ENCODE data around the gene ADD1. TPM values are rescaled to one million over a fixed set of nuclear protein-coding genes. Genes with fewer than 3 reads are reported as not detected.
A peak's percentile ranks its signal among the peaks of the same experiment; 100 is the strongest.

Gene ADD1
- total RNA-seq, 2 donors from 2014 or later: 216 to 239 TPM

DNA sequence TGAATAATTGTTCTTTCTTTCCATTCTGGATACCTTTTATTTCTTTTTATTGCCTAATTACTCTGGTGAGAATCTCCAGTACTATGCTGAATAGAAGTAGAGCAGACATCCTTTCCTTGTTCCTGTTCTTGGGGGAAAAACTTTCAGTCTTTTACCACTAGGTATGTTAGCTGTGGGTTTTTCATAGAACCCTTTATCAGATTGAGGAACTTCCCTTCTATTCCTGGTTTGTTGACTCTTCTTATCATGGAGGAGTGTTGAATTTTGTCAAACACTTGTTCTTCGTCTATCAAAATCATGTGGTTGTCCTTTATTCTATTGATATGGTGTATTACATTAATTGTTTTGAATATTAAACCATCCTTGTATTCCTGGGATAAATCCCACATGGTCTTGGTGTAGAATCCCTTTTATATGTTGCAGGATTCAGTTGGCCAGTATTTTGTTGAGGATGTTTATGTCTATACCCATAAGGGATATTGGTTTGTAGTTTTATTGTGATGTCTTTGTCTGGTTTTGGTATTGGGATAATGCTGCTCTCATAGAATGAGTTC lies 27.2 kb upstream of the ADD1 start:
- H3K27ac Mint-ChIP-seq: peak overlapping the region; percentile 7 to 78

DNA sequence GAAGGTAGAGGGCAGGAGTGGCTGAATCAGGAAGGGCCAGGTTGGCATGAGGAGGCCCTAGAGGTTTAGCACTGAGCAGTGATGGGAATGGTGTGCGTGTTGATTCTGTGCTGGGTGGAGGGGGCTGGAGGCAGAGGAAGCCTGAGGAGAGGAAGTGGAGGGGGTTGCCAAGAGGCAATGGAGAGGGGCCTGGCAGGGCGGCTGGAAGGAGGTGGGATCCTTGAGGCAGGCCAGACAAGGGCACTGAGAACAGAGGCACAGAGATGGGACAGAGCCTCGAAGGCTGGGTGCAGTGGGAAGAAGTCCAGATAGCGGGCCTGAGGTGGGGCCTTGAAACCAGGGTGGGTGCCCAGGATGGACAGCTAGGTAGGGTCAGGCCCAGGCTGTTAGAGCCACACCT lies 26.5 kb upstream of the ADD1 start:
- Mint-ChIP-seq H3K9me3 (no peaks in the 10 kb centered on the region), H3K36me3 (peaks cover 14 to 54% of the 10 kb centered on the region in 2 donors), H3K27ac (peak overlapping the region; percentile 7 to 78)
- DNase-seq (ENCODE audit: low spot score in 2 of 2): no peak
- no peak for ATAC-seq

More for the DNA sequence above, 27.2 kb upstream of the ADD1 start:
- no peaks in the 10 kb centered on the region for H3K9me3 Mint-ChIP-seq
- no peak for ATAC-seq
- peaks cover 19 to 58% of the 10 kb centered on the region in 2 donors for H3K36me3 Mint-ChIP-seq
- no peak for DNase-seq (ENCODE audit: low spot score in 2 of 2)

DNA sequence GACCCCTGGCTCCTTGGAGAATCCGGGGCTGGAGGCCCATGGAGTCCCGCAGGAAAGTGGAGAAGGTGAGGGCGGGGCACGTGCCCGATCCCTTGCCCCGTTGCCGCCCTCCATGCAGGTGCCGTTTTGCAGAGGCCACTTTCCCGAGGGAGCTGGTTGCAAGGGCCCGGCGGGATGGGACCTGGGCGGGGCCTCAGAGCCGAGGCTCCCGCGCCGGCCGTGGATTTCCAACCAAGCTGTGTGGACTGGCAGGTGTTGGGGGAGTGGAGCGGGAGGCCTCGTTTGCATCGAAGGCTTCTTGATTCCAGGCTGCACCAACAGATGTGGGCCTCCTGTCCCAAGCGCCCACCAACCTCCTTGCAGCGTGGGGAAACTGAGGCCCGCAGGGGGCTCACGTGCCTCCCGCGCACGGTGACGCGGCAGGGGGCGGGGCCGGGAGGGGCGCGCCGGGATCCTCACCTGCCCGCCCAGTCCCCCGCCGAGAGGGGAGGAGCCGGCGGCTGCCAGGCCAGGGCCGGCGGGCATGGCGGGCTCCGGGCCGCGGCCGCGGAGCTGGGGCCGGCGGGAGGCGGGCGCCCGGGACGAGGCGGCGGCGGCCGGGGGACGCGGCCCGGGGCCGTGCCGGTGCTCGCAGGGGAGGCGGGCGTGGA lies 25.8 kb upstream of the ADD1 start:
- no peaks in the 10 kb centered on the region for H3K9me3 Mint-ChIP-seq
- DNase-seq (ENCODE audit: low spot score in 2 of 2): no peak
- ATAC-seq: peak; percentile 59 to 71
- peaks cover 9 to 51% of the 10 kb centered on the region in 2 donors for H3K36me3 Mint-ChIP-seq
- H3K27ac Mint-ChIP-seq: peak overlapping the region; percentile 7 to 78

DNA sequence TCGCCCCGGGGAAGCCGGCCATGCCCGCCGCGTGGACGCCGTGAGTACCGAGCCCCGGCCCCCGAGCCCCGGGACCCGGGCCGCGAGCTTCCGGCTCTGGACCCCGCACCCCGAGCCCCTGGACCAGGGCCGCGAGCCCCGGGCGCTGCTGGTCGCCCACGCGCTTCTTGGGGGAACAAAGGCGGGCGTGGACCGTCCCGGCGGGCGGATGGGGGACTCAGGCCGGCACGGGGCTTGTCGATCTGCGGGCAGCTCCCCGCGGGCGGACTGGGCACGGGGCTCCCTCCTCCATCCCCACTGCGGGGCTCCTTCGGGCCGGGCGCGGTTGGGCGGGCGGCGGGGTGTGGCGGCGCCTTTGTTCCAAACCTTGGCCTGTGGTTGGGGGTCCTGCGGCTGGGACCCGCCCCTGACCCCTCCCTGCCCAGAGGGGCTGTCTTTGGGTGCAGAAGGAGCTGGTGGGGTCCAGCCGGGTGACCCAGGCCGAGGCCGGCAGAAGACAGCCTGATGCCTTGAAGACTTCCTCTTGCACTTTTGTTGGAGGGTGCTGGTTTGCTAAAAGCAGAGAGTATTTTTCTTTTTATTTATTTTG lies 25.2 kb upstream of the ADD1 start:
- Mint-ChIP-seq H3K27ac (peak overlapping the region in 1 of 2 donors; percentile 69), H3K36me3 (peaks cover 3 to 47% of the 10 kb centered on the region in 2 donors), H3K9me3 (no peaks in the 10 kb centered on the region)
- DNase-seq (ENCODE audit: low spot score in 2 of 2): no peak
- peak; percentile 7 to 27 for ATAC-seq

DNA sequence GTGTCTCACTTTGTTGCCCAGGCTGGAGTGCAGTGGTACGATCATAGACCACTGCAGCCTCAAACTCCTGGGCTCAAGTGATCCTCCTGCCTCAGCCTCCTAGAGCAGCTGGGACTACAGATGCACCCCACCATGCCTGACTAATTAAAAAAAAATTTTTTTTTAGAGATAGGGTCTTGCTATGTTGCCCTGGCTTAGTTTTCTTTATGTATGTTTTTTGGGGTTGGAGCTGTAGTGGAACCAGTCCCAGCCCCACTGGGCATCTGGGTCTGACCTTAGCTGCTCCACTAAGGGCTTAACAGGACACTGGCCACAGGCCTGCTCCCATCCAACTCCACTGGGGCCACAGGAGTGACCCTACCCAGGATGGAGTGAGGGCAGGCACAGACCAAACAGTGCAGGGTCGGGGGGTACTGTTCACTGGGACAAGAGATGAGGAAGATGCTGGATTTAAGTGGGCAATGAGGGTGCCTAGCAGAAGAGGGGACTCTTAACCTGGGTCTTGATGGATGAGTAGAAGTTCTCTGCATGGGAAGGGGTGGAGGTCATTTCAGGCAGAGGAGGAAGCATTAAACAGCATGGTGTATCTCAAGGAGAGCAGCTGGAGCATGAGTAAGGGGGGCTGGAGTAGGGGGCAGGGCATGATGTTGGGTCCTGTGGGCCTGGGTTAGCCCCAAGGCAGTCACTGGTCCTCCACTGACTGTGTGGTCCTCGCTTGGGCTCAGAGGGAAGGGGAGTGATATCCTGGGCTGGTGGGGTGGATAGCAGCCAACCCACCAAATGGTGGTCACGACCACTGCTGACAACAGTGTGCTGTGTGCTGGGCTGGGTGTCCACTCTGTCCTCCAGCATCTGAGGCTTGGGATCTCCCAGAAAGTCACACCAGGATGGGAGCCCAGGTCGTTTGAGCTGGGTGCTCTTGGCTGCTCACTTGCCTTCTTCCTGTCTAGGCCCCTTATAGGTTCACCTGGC lies 24.1 kb upstream of the ADD1 start:
- peak overlapping the region in 1 of 2 donors; percentile 69 for H3K27ac Mint-ChIP-seq
- H3K36me3 Mint-ChIP-seq: peaks cover 0 to 42% of the 10 kb centered on the region in 2 donors
- H3K9me3 Mint-ChIP-seq: no peaks in the 10 kb centered on the region
- DNase-seq (ENCODE audit: low spot score in 2 of 2) (no peak), ATAC-seq (no peak)

DNA sequence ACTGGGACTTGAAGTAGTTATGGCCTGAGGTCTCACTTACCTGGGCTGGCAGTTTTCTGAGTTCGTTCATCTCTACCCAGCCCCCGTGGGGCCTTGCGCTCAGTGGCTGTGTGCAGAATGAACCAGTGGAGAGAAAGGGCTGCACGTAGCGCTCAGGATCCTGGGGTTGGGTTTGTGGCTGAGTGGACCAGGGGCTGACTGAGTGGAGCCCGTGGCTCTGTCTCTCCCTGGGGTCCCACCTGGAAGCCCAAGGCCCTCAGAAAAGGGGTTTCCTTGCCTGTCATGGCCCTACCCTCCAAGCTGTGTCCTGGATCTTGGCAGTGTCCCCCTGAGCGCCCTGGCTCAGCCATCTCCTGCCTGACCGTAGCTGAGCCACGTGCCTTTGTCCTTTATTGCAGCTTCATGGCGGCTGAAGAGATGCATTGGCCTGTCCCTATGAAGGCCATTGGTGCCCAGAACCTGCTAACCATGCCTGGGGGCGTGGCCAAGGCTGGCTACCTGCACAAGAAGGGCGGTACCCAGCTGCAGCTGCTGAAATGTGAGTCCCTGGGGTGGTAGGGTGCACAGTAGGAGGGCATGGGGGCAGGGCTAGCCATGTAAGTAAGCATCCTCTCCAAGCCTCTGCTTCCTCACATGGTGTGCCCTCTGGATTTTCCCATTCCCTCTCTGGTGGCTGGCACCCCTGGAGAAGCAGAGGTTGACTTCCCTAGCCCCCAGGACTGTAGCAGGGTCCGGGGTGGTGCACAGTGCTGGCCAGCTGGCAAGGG lies 23.2 kb upstream of the ADD1 start:
- H3K9me3 Mint-ChIP-seq: no peaks in the 10 kb centered on the region
- no peak for ATAC-seq
- H3K27ac Mint-ChIP-seq: no peak overlapping the region
- no peak for DNase-seq (ENCODE audit: low spot score in 2 of 2)
- peaks cover 2 to 43% of the 10 kb centered on the region in 2 donors for H3K36me3 Mint-ChIP-seq

DNA sequence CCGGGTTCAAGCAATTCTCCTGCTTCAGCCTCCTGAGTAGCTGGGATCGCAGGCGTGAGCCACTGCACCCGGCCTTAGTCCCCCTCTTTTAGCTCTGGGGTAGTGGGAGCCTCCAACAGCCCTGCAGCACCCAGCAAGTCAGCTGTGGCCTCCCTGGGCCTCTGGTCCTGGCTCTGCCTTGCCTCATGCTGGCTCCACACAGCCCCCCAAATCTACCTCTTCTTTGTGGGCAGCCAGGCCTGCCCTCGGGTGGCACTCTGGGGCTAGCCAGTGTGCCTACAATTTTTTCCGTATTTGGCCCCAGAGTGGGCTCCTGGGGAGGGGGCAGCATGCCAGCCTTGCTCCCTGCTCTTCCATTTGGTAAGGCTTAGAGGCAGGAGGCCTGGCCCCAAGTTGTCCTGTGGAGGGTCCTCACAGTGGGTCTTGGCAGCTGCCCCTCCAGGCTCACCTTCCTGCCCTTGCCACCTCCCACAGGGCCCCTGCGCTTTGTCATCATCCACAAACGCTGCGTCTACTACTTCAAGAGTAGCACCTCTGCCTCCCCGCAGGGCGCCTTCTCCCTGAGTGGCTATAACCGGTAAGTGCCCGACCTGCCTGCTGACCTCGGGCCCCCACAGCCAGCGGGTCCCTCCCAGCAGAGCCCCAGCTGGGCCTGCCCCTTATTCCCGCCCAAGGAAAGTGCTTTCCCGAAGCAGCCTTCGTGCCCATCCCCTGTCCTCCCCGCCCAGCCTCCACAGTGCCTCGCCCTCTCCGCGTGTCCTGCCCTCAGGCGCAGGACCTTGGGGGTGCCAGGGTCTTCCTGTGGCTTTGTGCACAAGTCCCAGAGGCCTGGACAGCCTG lies 21.0 kb upstream of the ADD1 start:
- DNase-seq (ENCODE audit: low spot score in 2 of 2): no peak
- H3K9me3 Mint-ChIP-seq: peaks cover 0 to 5% of the 10 kb centered on the region in 2 donors
- H3K36me3 Mint-ChIP-seq: peaks cover 18 to 37% of the 10 kb centered on the region in 2 donors
- ATAC-seq: no peak
- no peak overlapping the region for H3K27ac Mint-ChIP-seq

DNA sequence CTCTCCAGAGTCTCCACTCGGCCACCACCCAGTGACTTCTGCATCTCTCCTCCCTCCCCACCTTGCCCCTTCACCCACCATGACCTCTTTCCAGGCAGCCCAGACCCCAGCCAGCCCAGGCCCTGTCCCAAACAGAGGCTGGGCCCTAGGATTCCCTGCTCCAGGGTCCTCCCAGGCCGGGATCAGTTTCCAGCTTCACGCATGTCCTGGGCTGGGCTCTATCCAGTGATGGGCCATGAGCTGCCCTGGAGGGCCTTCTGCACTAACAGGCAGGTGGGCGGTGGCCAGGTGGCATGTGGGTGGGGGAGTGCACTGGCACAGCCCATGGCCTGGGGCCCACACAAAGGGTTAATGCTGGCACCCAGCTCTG lies 20.4 kb upstream of the ADD1 start:
- Mint-ChIP-seq H3K27ac (no peak overlapping the region), H3K9me3 (peaks cover 0 to 5% of the 10 kb centered on the region in 2 donors), H3K36me3 (peaks cover 18 to 37% of the 10 kb centered on the region in 2 donors)
- no peak for DNase-seq (ENCODE audit: low spot score in 2 of 2)
- ATAC-seq: no peak

DNA sequence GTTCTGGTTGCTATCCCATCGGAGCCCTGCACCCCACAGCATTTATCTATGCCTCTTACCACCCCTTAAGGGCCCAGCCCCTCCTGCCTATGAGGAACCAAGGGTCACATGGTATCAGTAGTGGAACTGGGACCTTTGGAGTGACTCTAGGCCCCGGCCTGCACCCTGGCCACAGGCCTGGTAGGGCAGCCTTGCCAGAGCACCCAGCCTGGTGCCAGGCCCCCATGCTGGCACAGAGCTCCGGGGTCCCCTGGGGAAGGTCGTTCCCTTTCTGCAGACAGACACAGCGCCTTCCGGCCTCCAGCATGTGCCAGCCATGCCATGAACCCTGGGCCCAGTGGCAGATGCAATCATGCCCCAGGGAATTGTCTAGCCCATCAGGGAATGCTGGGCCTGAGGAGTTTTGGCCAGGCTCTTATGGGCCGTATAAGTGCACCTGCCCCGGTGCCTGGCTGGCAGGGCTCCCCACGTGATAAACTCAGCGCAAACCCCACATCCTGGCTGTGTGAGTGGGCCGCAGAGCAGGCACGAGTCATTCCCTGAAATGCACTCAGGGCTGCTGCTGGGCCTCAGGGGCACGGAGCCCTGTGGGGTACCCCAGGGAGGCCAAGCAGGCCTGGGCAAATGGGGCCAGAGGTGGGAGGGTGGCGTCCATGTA lies 19.8 kb upstream of the ADD1 start:
- DNase-seq (ENCODE audit: low spot score in 2 of 2) (no peak), ATAC-seq (no peak)
- Mint-ChIP-seq H3K36me3 (peaks cover 18 to 37% of the 10 kb centered on the region in 2 donors), H3K27ac (no peak overlapping the region), H3K9me3 (peaks cover 0 to 5% of the 10 kb centered on the region in 2 donors)

DNA sequence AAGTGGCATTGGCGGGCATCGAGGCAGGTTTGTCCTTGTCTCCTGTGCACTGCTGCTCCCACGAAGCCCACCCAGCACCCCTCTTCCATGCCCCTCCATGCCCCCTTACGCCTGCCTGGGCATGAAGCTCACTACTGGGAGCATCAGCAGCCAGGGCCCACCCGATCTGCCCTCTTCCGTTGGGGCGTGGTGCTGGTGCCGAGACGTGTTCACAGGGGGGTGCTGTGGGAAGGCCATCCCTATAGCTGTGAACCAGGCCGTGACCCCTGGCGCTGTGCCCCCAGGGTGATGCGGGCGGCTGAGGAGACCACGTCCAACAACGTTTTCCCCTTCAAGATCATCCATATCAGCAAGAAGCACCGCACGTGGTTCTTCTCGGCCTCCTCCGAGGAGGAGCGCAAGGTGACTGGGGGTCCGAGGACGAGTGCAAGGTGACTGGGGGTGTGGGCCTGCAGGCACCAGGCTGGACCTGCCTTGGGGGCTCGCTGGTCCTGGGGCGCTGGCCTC lies 19.3 kb upstream of the ADD1 start:
- ATAC-seq (no peak), DNase-seq (ENCODE audit: low spot score in 2 of 2) (no peak)
- Mint-ChIP-seq H3K27ac (no peak overlapping the region), H3K36me3 (peaks cover 18 to 32% of the 10 kb centered on the region in 2 donors), H3K9me3 (peaks cover 0 to 5% of the 10 kb centered on the region in 2 donors)

DNA sequence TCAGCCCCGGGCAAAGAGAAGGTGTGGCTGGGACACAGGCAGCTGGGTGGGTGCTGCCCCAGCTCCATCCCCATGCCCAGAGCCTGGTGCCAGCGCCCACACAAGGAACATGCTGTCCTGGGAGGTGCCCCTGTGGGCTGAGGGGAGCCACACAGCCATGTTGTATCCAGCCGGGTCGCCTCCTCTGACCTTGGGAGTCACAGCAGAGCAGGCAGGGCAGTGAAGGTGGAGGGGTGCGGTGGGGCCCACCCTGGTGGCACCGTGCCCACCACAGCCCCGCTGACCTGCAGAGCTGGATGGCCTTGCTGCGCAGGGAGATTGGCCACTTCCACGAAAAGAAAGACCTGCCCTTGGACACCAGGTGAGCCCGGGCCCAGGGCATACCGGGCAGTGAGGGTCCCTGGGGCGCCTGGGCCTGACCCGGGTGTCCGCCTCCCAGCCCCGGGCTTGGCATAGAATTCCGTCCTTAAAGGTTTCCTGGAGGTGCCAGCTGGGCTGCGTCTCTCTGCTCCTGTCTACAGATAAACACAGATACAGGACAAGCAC lies 18.7 kb upstream of the ADD1 start:
- DNase-seq (ENCODE audit: low spot score in 2 of 2) (peak in 1 of 2 donors; percentile 52), ATAC-seq (no peak)
- no peak overlapping the region for H3K27ac Mint-ChIP-seq
- H3K9me3 Mint-ChIP-seq: peaks cover 0 to 5% of the 10 kb centered on the region in 2 donors
- H3K36me3 Mint-ChIP-seq: peaks cover 18 to 31% of the 10 kb centered on the region in 2 donors

DNA sequence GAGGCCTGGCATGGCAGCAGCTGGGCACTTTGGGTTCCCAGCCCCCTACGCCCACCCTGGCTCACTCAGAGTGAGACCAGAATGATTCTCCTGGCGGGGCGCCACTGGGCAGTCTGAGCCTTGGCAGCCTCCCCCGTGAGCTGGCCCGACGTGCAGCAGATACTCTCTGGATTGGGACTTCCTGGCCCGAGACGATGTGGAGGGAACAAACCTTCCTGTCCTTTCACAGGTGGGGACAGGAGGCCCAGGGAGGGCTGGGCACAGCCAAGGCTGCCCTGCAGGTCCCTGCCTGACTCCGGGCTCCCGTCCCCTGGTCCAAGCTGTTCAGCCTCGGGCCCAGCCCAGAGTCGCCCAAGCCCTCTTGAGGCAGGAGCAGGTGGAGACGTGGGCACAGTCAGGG lies 17.9 kb upstream of the ADD1 start:
- ATAC-seq (no peak), DNase-seq (ENCODE audit: low spot score in 2 of 2) (peak in 1 of 2 donors; percentile 44)
- no peak overlapping the region for H3K27ac Mint-ChIP-seq
- peaks cover 0 to 5% of the 10 kb centered on the region in 2 donors for H3K9me3 Mint-ChIP-seq
- peaks cover 18 to 31% of the 10 kb centered on the region in 2 donors for H3K36me3 Mint-ChIP-seq

DNA sequence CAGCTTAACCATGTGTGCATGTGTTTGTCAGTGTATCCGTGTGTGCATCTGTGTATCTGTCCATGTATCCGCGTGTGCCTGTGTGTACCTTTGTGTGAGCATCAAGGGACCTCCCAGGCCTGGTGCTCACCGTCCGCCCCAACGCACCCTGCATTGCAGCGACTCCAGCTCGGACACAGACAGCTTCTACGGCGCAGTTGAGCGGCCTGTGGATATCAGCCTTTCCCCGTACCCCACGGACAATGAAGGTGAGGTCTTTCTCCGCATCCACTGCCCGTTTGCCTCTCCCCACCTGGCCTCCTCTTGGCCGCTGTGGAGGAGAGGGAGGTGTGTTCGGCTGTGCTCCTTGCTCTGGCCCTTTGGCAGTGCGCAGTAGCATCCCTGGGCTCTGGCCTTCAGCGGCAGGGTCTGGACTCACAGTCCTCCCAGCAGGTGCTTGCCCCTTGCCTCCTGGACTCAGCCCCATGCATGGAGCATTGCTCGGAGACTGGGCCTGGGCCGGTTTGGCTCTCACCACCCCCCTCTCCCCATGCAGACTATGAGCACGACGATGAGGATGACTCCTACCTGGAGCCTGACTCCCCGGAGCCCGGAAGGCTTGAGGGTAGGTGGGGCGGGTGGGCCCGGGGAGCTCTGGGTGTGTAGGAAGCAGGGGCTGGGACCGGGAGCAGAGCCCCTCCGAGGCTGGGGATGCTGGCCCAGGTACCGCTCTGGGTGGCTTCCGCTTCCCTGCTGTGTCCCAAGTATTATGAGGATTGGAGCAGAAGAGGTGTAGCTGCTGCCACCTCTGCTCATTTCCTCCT lies 16.4 kb upstream of the ADD1 start:
- ATAC-seq (no peak), DNase-seq (ENCODE audit: low spot score in 2 of 2) (peak in 1 of 2 donors; percentile 44)
- Mint-ChIP-seq H3K36me3 (peaks cover 18 to 28% of the 10 kb centered on the region in 2 donors), H3K27ac (no peak overlapping the region), H3K9me3 (peaks cover 0 to 5% of the 10 kb centered on the region in 2 donors)
